ENCODE results near the gene ADGRG3.

Gene ADGRG3

DNA sequence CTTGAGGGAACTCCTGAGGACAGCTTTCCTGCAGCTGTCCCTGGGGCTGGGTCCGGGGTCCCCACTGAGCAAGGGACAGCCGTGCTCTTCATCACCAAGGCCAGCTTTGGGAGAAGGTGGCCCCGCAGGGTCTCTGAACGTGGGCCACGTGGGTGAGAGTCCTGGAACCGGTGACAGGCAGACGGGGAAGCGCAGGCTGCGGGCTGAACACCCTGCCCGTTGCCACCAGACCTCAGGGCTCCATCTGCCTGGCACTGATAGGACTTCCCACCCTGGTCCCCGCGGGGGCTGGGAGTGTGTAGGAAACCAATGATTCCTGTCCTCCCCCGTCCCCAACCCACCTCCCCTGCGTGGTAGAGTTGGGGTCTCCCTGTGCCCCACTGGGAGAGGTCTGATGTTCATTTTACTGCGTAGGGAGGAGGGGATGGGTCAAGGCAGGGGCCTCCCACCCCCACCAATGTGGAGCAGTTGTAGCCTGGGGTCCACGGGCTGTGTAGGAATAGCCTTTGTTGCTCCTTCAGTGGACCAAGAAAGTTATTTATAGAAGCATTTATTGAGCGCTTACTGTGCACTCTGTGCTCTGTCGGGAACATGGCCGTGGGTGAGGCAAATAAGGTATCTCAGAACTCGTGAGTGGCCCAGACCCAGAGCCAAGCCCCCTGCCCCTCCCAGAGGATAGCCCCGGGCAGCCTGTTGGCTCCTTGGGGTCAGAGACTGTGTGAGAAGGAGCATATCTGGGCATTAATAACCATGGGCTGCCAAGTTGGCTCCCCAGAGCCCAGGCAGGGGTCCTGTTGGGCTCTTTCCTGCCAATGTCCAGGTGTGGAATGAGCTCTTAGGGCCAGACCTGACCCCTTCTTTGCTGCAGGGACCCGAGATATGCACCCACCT lies 38.3 kb upstream of the ADGRG3 start:
- TF ChIP-seq, protein P1, sequence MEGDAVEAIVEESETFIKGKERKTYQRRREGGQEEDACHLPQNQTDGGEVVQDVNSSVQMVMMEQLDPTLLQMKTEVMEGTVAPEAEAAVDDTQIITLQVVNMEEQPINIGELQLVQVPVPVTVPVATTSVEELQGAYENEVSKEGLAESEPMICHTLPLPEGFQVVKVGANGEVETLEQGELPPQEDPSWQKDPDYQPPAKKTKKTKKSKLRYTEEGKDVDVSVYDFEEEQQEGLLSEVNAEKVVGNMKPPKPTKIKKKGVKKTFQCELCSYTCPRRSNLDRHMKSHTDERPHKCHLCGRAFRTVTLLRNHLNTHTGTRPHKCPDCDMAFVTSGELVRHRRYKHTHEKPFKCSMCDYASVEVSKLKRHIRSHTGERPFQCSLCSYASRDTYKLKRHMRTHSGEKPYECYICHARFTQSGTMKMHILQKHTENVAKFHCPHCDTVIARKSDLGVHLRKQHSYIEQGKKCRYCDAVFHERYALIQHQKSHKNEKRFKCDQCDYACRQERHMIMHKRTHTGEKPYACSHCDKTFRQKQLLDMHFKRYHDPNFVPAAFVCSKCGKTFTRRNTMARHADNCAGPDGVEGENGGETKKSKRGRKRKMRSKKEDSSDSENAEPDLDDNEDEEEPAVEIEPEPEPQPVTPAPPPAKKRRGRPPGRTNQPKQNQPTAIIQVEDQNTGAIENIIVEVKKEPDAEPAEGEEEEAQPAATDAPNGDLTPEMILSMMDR (IDR thresholded peaks at IDR 0.05; ENCODE audit: low read depth, low read length), result no peak
- TF ChIP-seq, protein P2, sequence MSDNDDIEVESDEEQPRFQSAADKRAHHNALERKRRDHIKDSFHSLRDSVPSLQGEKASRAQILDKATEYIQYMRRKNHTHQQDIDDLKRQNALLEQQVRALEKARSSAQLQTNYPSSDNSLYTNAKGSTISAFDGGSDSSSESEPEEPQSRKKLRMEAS (IDR thresholded peaks at IDR 0.05; ENCODE audit: low read depth, low read length), result no peak
- no peak for DNase-seq (ENCODE audit: low read depth)
- no peak overlapping the region for H3K4me3 ChIP-seq (ENCODE audit: low read depth, low read length)

DNA sequence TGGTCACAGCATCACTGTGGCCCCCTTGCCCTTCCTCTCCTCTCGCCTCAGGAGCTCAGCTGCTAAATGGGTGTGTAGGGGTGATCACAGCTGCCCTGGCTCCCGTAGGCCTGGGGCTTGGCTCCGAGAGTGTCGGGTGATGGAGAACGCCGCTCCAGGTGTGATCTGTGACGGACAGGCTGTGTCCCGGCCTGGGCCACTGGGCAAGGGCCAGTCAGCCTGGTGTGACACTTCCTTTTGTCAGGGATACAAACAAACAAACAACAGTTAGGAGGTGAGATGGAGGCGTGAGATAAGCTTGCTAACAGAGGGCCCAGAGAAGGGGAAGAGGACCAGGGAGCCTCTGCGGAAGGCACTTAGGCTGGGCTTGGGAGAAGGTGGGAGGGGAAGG lies 37.7 kb upstream of the ADGRG3 start:
- no peak overlapping the region for H3K4me3 ChIP-seq (ENCODE audit: low read depth, low read length)
- no peak for TF ChIP-seq MYC (IDR thresholded peaks at IDR 0.05; ENCODE audit: low read depth, low read length)
- TF ChIP-seq, protein P2 (IDR thresholded peaks at IDR 0.05; ENCODE audit: low read depth, low read length), result no peak
- TF ChIP-seq, protein P1 (IDR thresholded peaks at IDR 0.05; ENCODE audit: low read depth, low read length), result no peak
- TF ChIP-seq POLR2A (IDR thresholded peaks at IDR 0.05; ENCODE audit: extremely low read depth, insufficient read length), result no peak
- DNase-seq (ENCODE audit: low read depth), result no peak

DNA sequence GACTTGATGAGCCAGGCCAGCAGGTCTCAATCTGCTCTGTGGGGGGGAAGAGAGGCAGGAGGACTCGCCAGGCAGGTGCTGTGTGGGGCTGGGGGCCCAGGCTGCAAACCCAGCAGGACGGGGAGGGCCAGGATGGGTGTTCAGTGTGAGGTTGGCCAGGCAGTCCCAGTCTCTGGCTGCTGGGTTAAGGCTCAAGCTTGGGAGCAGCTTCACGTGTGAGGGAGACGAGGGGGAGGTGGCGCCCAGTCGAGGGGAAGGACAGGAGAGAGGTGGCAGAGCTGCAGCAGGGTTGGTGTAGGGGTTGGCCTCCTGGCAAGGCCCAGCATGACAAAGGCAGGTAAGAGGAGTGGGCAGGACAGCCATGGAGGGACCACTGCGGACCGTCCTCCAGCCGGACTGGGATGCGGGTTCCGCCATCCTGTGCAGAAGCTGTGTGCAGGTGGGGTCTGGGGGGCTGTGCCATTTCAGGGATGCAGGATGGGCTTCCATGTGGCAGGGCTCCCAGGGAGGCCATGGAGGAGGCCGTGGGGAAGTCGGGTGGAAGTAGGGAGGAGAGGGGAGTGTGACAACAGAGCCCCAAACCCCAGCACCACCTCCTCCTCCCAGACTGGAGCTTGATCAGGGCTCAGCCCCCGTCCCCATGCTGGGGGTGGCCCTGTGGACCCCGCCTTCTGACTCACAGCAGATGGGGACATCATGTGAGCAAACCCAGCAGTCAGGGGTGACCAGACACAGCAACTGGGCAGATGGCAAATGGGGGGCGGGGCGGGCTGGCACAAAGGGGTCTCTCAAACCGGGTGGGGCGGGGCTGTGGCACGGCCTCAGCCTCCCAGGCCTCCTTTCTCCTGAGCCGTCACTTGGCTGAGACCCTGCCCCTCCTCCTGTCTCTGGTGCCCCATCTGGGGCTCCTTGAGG lies 36.9 kb upstream of the ADGRG3 start:
- no peak overlapping the region for H3K4me3 ChIP-seq (ENCODE audit: low read depth, low read length)
- DNase-seq (ENCODE audit: low read depth), result no peak
- TF ChIP-seq, protein P2 (IDR thresholded peaks at IDR 0.05; ENCODE audit: low read depth, low read length), result no peak
- TF ChIP-seq POLR2A (IDR thresholded peaks at IDR 0.05; ENCODE audit: extremely low read depth, insufficient read length), result no peak
- TF ChIP-seq, protein P1 (IDR thresholded peaks at IDR 0.05; ENCODE audit: low read depth, low read length), result no peak
- no peak for TF ChIP-seq MYC (IDR thresholded peaks at IDR 0.05; ENCODE audit: low read depth, low read length)

DNA sequence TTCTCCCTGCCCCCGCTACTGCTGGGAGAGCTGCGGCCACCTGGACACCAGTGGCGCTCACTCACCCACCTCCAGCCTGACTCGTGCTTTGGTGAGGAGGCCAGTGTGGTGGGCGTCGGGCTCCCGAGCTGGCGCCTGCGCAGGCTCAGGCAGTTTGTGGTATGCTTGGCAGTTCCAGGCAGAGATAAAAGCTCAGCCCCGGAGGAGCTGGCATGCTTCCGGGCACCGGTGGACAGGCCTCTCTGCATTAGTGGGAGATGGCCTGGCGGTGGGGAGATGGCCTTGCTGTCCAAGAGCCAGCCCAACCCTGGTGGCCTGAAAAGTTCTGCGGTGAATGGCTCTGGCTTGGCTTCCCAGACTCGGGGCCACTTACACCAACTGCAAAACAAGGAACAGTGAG lies 35.5 kb upstream of the ADGRG3 start:
- no peak for DNase-seq (ENCODE audit: low read depth)
- TF ChIP-seq, protein P2 (IDR thresholded peaks at IDR 0.05; ENCODE audit: low read depth, low read length), result no peak
- TF ChIP-seq, protein P1 (IDR thresholded peaks at IDR 0.05; ENCODE audit: low read depth, low read length), result no peak
- TF ChIP-seq MYC (IDR thresholded peaks at IDR 0.05; ENCODE audit: low read depth, low read length), result no peak
- no peak for TF ChIP-seq POLR2A (IDR thresholded peaks at IDR 0.05; ENCODE audit: extremely low read depth, insufficient read length)

DNA sequence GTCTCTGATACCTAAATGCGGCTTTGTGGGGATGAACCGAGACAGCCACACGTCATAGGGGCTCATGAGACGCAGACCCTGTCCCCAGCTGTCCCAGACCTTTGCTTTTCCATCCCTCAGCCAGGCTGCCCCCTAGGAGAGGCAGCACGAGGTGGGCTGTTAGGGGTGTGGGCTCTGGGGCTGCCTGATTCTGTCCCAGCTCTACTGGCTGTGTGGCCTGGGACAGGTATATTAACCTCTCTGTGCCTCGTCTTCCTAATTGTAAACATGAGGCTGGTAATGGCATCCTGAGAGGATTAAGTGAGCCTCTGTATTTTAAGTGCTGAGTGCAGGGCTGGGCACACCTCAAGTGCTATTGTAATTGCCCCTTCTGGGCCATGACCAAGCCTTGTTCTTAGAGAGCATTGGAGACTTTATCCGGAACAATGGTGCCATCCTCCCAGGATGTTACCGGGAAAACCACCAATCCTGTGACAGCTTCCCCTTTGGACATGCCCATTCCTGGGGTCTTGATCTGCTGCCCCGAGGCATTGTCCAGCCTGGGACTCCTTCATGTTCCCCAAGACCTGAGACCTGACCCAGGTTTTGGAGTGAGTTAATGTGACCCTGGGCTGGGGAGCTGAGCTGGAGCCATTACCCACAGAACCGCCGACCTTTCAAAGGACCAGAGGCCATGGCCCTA lies 34.6 kb upstream of the ADGRG3 start:
- DNase-seq (ENCODE audit: low read depth), result no peak
- TF ChIP-seq, protein P1 (IDR thresholded peaks at IDR 0.05; ENCODE audit: low read depth, low read length), result no peak
- no peak for TF ChIP-seq MYC (IDR thresholded peaks at IDR 0.05; ENCODE audit: low read depth, low read length)
- no peak overlapping the region for H3K4me3 ChIP-seq (ENCODE audit: low read depth, low read length)

More for the DNA sequence above, 35.5 kb upstream of the ADGRG3 start:
- no peak overlapping the region for H3K4me3 ChIP-seq (ENCODE audit: low read depth, low read length)
